ENCODE results near the gene STARD13. TPM values are rescaled to one million over a fixed set of nuclear protein-coding genes. Genes with fewer than 3 reads are reported as not detected.
A peak's percentile ranks its signal among the peaks of the same experiment; 100 is the strongest.

The STARD13 gene
- total RNA-seq, 1 experiment from 2014 or later, result 2.1 TPM

DNA sequence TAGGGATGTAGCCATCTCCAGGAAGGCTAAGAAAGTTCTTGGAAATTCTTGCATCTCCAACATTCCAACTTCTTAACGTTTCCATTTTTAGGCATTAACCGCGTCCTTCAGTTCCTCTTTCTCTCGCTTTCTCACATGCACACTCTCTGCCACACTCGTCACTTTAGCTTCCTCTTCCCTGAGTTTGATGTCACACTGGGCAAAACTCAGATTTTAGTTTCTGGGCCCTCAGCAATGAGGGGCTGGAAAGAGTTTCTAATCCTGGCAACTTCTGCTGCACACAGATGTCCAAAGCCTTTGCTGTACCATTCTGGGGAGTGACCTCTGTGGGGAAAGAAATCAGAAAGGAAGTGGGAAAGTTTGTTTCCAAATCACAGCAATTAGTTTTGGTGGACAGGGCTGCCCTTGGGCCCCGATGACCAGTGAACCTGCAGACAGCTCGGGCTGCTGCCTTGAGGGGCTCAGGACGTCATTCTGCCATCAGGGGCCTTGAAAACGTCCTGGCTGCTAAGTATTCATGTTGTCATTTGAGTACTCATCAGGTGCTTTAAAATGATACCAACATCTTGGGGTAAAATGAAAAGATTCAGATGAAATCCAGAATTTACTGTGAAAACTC, 180.1 kb downstream of the STARD13 start:
- no peak overlapping the region for H3K27ac Mint-ChIP-seq
- no CpG with 5 or more reads among the region's 9 CpGs for WGBS (ENCODE audit: extremely low coverage, insufficient read length, low lambda C conversion rate)
- Histone ChIP-seq H2AFZ (ENCODE audit: low read length) (no peak overlapping the region), H3K79me1 (ENCODE audit: insufficient read depth, low read depth, low read length, poor library complexity, severe bottlenecking) (no peaks in the 10 kb centered on the region), H4K8ac (replicated peaks; ENCODE audit: insufficient read length, low read depth, low read length) (no peak overlapping the region), H4K5ac (ENCODE audit: insufficient read length, low read depth, low read length) (no peak overlapping the region), H3K18ac (ENCODE audit: insufficient read length, low read depth, low read length) (no peak overlapping the region), H3K23ac (ENCODE audit: insufficient read length, low read depth, low read length) (no peak overlapping the region), H3K4me2 (ENCODE audit: insufficient read depth, insufficient read length, low read length) (no peak overlapping the region), H3K9me3 (ENCODE audit: control insufficient read depth, low read depth, low read length) (no peaks in the 10 kb centered on the region), H3K9ac (ENCODE audit: extremely low read depth, insufficient read length, low read length) (no peak overlapping the region), H3K27me3 (ENCODE audit: insufficient read depth, low read length) (0 out of 2 replicates have a peak, but pooled peaks cover under 1% of the 10 kb centered on the region), H2BK12ac (ENCODE audit: insufficient read length, low read depth, low read length) (no peak overlapping the region), H3K14ac (ENCODE audit: insufficient read depth, low read length) (no peak overlapping the region), H3T11ph (ENCODE audit: low read length) (no peak overlapping the region), H3K4ac (ENCODE audit: low read depth, low read length) (no peak overlapping the region), H3K4me1 (ENCODE audit: insufficient read depth, low read length) (no peaks in the 10 kb centered on the region), H3K27ac (ENCODE audit: insufficient read length, low read depth, low read length) (no peak overlapping the region), H4K20me1 (ENCODE audit: control insufficient read depth, insufficient read depth, insufficient read length) (no peaks in the 10 kb centered on the region), H3K23me2 (ENCODE audit: insufficient read length, low read depth, low read length, poor library complexity, severe bottlenecking) (no peaks in the 10 kb centered on the region), H4K91ac (ENCODE audit: insufficient read length, low read depth, low read length) (no peak overlapping the region), H2AK5ac (ENCODE audit: insufficient read length, low read length) (no peak overlapping the region), H3K79me2 (ENCODE audit: insufficient read depth, low read length) (no peaks in the 10 kb centered on the region), H3K56ac (ENCODE audit: insufficient read length, low read depth, low read length) (no peak overlapping the region), H2BK20ac (ENCODE audit: low read depth, low read length, poor library complexity, severe bottlenecking) (no peak overlapping the region), H2BK5ac (ENCODE audit: insufficient read length, low read length) (no peak overlapping the region), H2BK15ac (ENCODE audit: low read depth, low read length) (0 out of 2 replicates have a peak overlapping the region, but pooled peaks have one; percentile 25), H2BK120ac (ENCODE audit: low read depth, low read length, poor library complexity, severe bottlenecking) (no peak overlapping the region)
- H3K36me3 Mint-ChIP-seq (ENCODE audit: insufficient read depth in 1 of 3, low read depth in 3 of 3), result peaks cover 0 to 7% (median 0%) of the 10 kb centered on the region in 3 experiments; a peak in 2 of 7 replicates
- TF ChIP-seq, protein P1, sequence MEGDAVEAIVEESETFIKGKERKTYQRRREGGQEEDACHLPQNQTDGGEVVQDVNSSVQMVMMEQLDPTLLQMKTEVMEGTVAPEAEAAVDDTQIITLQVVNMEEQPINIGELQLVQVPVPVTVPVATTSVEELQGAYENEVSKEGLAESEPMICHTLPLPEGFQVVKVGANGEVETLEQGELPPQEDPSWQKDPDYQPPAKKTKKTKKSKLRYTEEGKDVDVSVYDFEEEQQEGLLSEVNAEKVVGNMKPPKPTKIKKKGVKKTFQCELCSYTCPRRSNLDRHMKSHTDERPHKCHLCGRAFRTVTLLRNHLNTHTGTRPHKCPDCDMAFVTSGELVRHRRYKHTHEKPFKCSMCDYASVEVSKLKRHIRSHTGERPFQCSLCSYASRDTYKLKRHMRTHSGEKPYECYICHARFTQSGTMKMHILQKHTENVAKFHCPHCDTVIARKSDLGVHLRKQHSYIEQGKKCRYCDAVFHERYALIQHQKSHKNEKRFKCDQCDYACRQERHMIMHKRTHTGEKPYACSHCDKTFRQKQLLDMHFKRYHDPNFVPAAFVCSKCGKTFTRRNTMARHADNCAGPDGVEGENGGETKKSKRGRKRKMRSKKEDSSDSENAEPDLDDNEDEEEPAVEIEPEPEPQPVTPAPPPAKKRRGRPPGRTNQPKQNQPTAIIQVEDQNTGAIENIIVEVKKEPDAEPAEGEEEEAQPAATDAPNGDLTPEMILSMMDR (conservative IDR thresholded peaks at IDR 0.05), result no peak
- H3K9me3 Mint-ChIP-seq, result no peaks in the 10 kb centered on the region
- no peaks in the 10 kb centered on the region for H3K4me1 Mint-ChIP-seq
- no peaks in the 10 kb centered on the region for H3K27me3 Mint-ChIP-seq (ENCODE audit: low read depth)
- DNase-seq, result no peak
- H3K4me3 Mint-ChIP-seq, result no peak overlapping the region

Measured in H9 (cell line).